ENCODE results near the gene SFXN1. TPM values are rescaled to one million over a fixed set of nuclear protein-coding genes. Genes with fewer than 3 reads are reported as not detected.
"Not testable (repeated sequence)": the region's sequence is repeated elsewhere in the genome, so short reads cannot be mapped to it uniquely, and the experiment has no call there.

Gene SFXN1
- total RNA-seq, 1 donor from 2014 or later = 49.9 TPM

GRCh38 chr5:175444905-175445456 is 33.4 kb upstream of the SFXN1 start:
- no peak for DNase-seq (ENCODE audit: low read depth)
- TF ChIP-seq CTCF (conservative IDR thresholded peaks at IDR 0.05; ENCODE audit: low read depth, low read length) = no peak
- H3K4me3 ChIP-seq (ENCODE audit: low read depth, low read length) = no peak overlapping the region

GRCh38 chr5:175446378-175446777 is 32.0 kb upstream of the SFXN1 start:
- not testable (repeated sequence) for H3K4me3 ChIP-seq (ENCODE audit: low read depth, low read length)

GRCh38 chr5:175447571-175447970 is 30.8 kb upstream of the SFXN1 start:
- DNase-seq (ENCODE audit: low read depth) = no peak
- H3K4me3 ChIP-seq (ENCODE audit: low read depth, low read length) = no peak overlapping the region
- TF ChIP-seq CTCF (conservative IDR thresholded peaks at IDR 0.05; ENCODE audit: low read depth, low read length) = no peak

More at GRCh38 chr5:175446378-175446777, 32.0 kb upstream of the SFXN1 start:
- DNase-seq (ENCODE audit: low read depth) = not testable (repeated sequence)

- DNase-seq (ENCODE audit: low read depth) = no peak
- no peak overlapping the region for H3K4me3 ChIP-seq (ENCODE audit: low read depth, low read length)
Measured at GRCh38 chr5:175448276-175448675, 30.1 kb upstream of the SFXN1 start.

GRCh38 chr5:175452166-175452565 is 26.2 kb upstream of the SFXN1 start:
- TF ChIP-seq CTCF (conservative IDR thresholded peaks at IDR 0.05; ENCODE audit: low read depth, low read length) = no peak
- no peak for DNase-seq (ENCODE audit: low read depth)
- no peak overlapping the region for H3K4me3 ChIP-seq (ENCODE audit: low read depth, low read length)

More at GRCh38 chr5:175448276-175448675, 30.1 kb upstream of the SFXN1 start:
- TF ChIP-seq CTCF (conservative IDR thresholded peaks at IDR 0.05; ENCODE audit: low read depth, low read length) = no peak

GRCh38 chr5:175454338-175454737 is 24.0 kb upstream of the SFXN1 start:
- not testable (repeated sequence) for DNase-seq (ENCODE audit: low read depth); H3K4me3 ChIP-seq (ENCODE audit: low read depth, low read length)

GRCh38 chr5:175456105-175456742 is 22.1 kb upstream of the SFXN1 start:
- DNase-seq (ENCODE audit: low read depth) = no peak
- TF ChIP-seq CTCF (conservative IDR thresholded peaks at IDR 0.05; ENCODE audit: low read depth, low read length) = no peak
- no peak overlapping the region for H3K4me3 ChIP-seq (ENCODE audit: low read depth, low read length)

GRCh38 chr5:175457466-175457865 is 20.9 kb upstream of the SFXN1 start:
- no peak overlapping the region for H3K4me3 ChIP-seq (ENCODE audit: low read depth, low read length)
- DNase-seq (ENCODE audit: low read depth) = no peak
- TF ChIP-seq CTCF (conservative IDR thresholded peaks at IDR 0.05; ENCODE audit: low read depth, low read length) = no peak
